ENCODE measurements around the gene BDKRB2.

The BDKRB2 gene

GRCh38 chr14:96268431-96269358 is 64.1 kb downstream of the BDKRB2 start:
- Histone ChIP-seq H3K9ac (ENCODE audit: low read length) (no peak overlapping the region), H3K27ac (ENCODE audit: low read depth, low read length) (peak overlapping the region; percentile 74)

GRCh38 chr14:96269359-96269710 is 64.7 kb downstream of the BDKRB2 start:
- peak overlapping the region; percentile 4 for H3K27ac ChIP-seq (ENCODE audit: low read depth, low read length)
- no peaks in the 10 kb centered on the region for H3K27me3 ChIP-seq (ENCODE audit: control insufficient read depth, insufficient read depth, low read length)
- no peaks in the 10 kb centered on the region for H3K36me3 ChIP-seq (ENCODE audit: control insufficient read depth, insufficient read depth, low read length)
- H3K4me1 ChIP-seq (ENCODE audit: control insufficient read depth, insufficient read depth, low read length), result peaks cover 16% of the 10 kb centered on the region
- no peak overlapping the region for H3K9ac ChIP-seq (ENCODE audit: low read length)
- H3K4me3 ChIP-seq (ENCODE audit: low read length), result no peak overlapping the region

More at GRCh38 chr14:96268431-96269358, 64.1 kb downstream of the BDKRB2 start:
- Histone ChIP-seq H3K4me1 (ENCODE audit: control insufficient read depth, insufficient read depth, low read length) (peaks cover 16% of the 10 kb centered on the region), H3K4me3 (ENCODE audit: low read length) (no peak overlapping the region), H3K36me3 (ENCODE audit: control insufficient read depth, insufficient read depth, low read length) (no peaks in the 10 kb centered on the region), H3K27me3 (ENCODE audit: control insufficient read depth, insufficient read depth, low read length) (no peaks in the 10 kb centered on the region)

GRCh38 chr14:96270565-96271420 is 66.2 kb downstream of the BDKRB2 start:
- Histone ChIP-seq H3K4me1 (ENCODE audit: control insufficient read depth, insufficient read depth, low read length) (peaks cover 22% of the 10 kb centered on the region), H3K27ac (ENCODE audit: low read depth, low read length) (no peak overlapping the region), H3K9ac (ENCODE audit: low read length) (no peak overlapping the region), H3K36me3 (ENCODE audit: control insufficient read depth, insufficient read depth, low read length) (no peaks in the 10 kb centered on the region), H3K27me3 (ENCODE audit: control insufficient read depth, insufficient read depth, low read length) (no peaks in the 10 kb centered on the region), H3K4me3 (ENCODE audit: low read length) (no peak overlapping the region)

- Histone ChIP-seq H3K4me3 (ENCODE audit: low read length) (no peak overlapping the region), H3K36me3 (ENCODE audit: control insufficient read depth, insufficient read depth, low read length) (no peaks in the 10 kb centered on the region), H3K27ac (ENCODE audit: low read depth, low read length) (no peak overlapping the region), H3K9ac (ENCODE audit: low read length) (no peak overlapping the region), H3K27me3 (ENCODE audit: control insufficient read depth, insufficient read depth, low read length) (no peaks in the 10 kb centered on the region), H3K4me1 (ENCODE audit: control insufficient read depth, insufficient read depth, low read length) (peaks cover 24% of the 10 kb centered on the region)
These were observed 66.8 kb downstream of the BDKRB2 start for GRCh38 chr14:96271421-96271762.

- Histone ChIP-seq H3K4me3 (ENCODE audit: low read length) (no peak overlapping the region), H3K4me1 (ENCODE audit: control insufficient read depth, insufficient read depth, low read length) (peaks cover 24% of the 10 kb centered on the region), H3K27me3 (ENCODE audit: control insufficient read depth, insufficient read depth, low read length) (no peaks in the 10 kb centered on the region), H3K36me3 (ENCODE audit: control insufficient read depth, insufficient read depth, low read length) (no peaks in the 10 kb centered on the region), H3K27ac (ENCODE audit: low read depth, low read length) (no peak overlapping the region), H3K9ac (ENCODE audit: low read length) (no peak overlapping the region)
These were observed 68.3 kb downstream of the BDKRB2 start for GRCh38 chr14:96272777-96273473.

GRCh38 chr14:96273629-96274028 is 69.0 kb downstream of the BDKRB2 start:
- H3K27ac ChIP-seq (ENCODE audit: low read depth, low read length), result no peak overlapping the region
- no peaks in the 10 kb centered on the region for H3K36me3 ChIP-seq (ENCODE audit: control insufficient read depth, insufficient read depth, low read length)
- H3K9ac ChIP-seq (ENCODE audit: low read length), result no peak overlapping the region

GRCh38 chr14:96274122-96274521 is 69.5 kb downstream of the BDKRB2 start:
- H3K36me3 ChIP-seq (ENCODE audit: control insufficient read depth, insufficient read depth, low read length), result no peaks in the 10 kb centered on the region
- no peak overlapping the region for H3K27ac ChIP-seq (ENCODE audit: low read depth, low read length)
- no peaks in the 10 kb centered on the region for H3K27me3 ChIP-seq (ENCODE audit: control insufficient read depth, insufficient read depth, low read length)
- H3K4me1 ChIP-seq (ENCODE audit: control insufficient read depth, insufficient read depth, low read length), result peaks cover 15% of the 10 kb centered on the region
- no peak overlapping the region for H3K4me3 ChIP-seq (ENCODE audit: low read length)
- no peak overlapping the region for H3K9ac ChIP-seq (ENCODE audit: low read length)

More at GRCh38 chr14:96273629-96274028, 69.0 kb downstream of the BDKRB2 start:
- Histone ChIP-seq H3K4me1 (ENCODE audit: control insufficient read depth, insufficient read depth, low read length) (peaks cover 18% of the 10 kb centered on the region), H3K4me3 (ENCODE audit: low read length) (no peak overlapping the region), H3K27me3 (ENCODE audit: control insufficient read depth, insufficient read depth, low read length) (no peaks in the 10 kb centered on the region)

GRCh38 chr14:96274543-96274942 is 69.9 kb downstream of the BDKRB2 start:
- H3K9ac ChIP-seq (ENCODE audit: low read length), result no peak overlapping the region
- H3K27ac ChIP-seq (ENCODE audit: low read depth, low read length), result no peak overlapping the region

GRCh38 chr14:96275177-96276112 is 70.8 kb downstream of the BDKRB2 start:
- no peak overlapping the region for H3K27ac ChIP-seq (ENCODE audit: low read depth, low read length)
- H3K9ac ChIP-seq (ENCODE audit: low read length), result no peak overlapping the region

More at GRCh38 chr14:96274543-96274942, 69.9 kb downstream of the BDKRB2 start:
- Histone ChIP-seq H3K36me3 (ENCODE audit: control insufficient read depth, insufficient read depth, low read length) (no peaks in the 10 kb centered on the region), H3K4me3 (ENCODE audit: low read length) (no peak overlapping the region), H3K27me3 (ENCODE audit: control insufficient read depth, insufficient read depth, low read length) (no peaks in the 10 kb centered on the region), H3K4me1 (ENCODE audit: control insufficient read depth, insufficient read depth, low read length) (peaks cover 10% of the 10 kb centered on the region)

GRCh38 chr14:96277890-96278289 is 73.3 kb downstream of the BDKRB2 start:
- no peak overlapping the region for H3K9ac ChIP-seq (ENCODE audit: low read length)
- H3K36me3 ChIP-seq (ENCODE audit: control insufficient read depth, insufficient read depth, low read length), result no peaks in the 10 kb centered on the region
- no peaks in the 10 kb centered on the region for H3K27me3 ChIP-seq (ENCODE audit: control insufficient read depth, insufficient read depth, low read length)
- no peak overlapping the region for H3K27ac ChIP-seq (ENCODE audit: low read depth, low read length)
- H3K4me1 ChIP-seq (ENCODE audit: control insufficient read depth, insufficient read depth, low read length), result peaks cover 8% of the 10 kb centered on the region
- no peak overlapping the region for H3K4me3 ChIP-seq (ENCODE audit: low read length)

More at GRCh38 chr14:96275177-96276112, 70.8 kb downstream of the BDKRB2 start:
- H3K27me3 ChIP-seq (ENCODE audit: control insufficient read depth, insufficient read depth, low read length), result no peaks in the 10 kb centered on the region
- H3K36me3 ChIP-seq (ENCODE audit: control insufficient read depth, insufficient read depth, low read length), result no peaks in the 10 kb centered on the region
- peaks cover 8% of the 10 kb centered on the region for H3K4me1 ChIP-seq (ENCODE audit: control insufficient read depth, insufficient read depth, low read length)
- no peak overlapping the region for H3K4me3 ChIP-seq (ENCODE audit: low read length)

GRCh38 chr14:96279564-96279963 is 74.9 kb downstream of the BDKRB2 start:
- Histone ChIP-seq H3K27ac (ENCODE audit: low read depth, low read length) (no peak overlapping the region), H3K9ac (ENCODE audit: low read length) (no peak overlapping the region), H3K4me3 (ENCODE audit: low read length) (no peak overlapping the region), H3K36me3 (ENCODE audit: control insufficient read depth, insufficient read depth, low read length) (peaks cover 2% of the 10 kb centered on the region), H3K4me1 (ENCODE audit: control insufficient read depth, insufficient read depth, low read length) (peaks cover 8% of the 10 kb centered on the region), H3K27me3 (ENCODE audit: control insufficient read depth, insufficient read depth, low read length) (no peaks in the 10 kb centered on the region)

Measured in rectal smooth muscle tissue (tissue), 1 donor.